ENCODE results near the gene CTSD. TPM values are rescaled to one million over a fixed set of nuclear protein-coding genes. Genes with fewer than 3 reads are reported as not detected.

Gene CTSD
- total RNA-seq, 1 donor from 2014 or later, result 650 TPM

DNA sequence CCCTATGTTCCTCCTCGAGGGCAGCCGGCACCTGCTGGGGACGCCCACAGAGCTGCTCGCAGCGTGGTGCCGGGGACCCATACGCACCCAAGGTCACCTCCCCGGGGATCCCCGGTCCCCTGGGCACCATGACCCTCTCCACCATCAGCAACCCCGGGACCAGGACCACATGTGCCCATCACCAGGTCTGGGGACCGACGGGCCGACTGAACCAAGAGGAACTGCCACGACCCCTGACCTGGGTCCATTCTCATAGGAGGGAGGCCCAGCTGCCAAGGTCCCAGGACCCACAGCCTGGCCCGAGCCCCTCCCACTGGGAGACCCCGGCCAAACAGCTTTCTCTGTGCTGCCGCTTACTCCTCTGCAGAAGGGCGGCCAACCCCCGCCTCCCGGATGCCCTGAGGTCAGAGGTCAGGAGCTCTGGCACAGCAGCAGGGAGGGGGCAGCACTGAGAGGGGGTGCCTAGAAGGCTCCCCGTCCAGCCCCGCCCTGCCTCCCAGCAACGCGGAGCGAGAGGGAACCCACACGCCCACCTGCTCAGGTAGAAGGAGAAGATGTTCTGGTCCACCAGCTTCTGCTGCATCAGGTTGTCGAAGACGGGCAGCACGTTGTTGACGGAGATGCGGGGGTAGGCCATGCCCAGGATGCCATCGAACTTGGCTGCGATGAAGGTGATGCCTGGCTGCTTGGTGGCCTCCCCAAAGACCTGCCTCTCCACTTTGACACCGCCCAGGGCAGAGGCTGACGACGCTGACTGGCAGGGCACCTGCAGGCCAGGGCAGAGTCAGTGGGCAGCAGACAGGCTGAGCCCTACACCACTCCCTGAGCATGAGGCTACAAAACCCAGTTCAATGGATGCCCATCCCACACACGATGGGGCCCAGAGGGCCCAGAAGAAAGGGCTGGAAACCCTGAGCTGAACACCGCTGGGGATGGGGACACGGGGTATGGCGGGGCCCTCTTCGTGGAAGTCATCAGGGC is 6.6 kb downstream of the CTSD start:
- no peak for DNase-seq (ENCODE audit: low read depth)

DNA sequence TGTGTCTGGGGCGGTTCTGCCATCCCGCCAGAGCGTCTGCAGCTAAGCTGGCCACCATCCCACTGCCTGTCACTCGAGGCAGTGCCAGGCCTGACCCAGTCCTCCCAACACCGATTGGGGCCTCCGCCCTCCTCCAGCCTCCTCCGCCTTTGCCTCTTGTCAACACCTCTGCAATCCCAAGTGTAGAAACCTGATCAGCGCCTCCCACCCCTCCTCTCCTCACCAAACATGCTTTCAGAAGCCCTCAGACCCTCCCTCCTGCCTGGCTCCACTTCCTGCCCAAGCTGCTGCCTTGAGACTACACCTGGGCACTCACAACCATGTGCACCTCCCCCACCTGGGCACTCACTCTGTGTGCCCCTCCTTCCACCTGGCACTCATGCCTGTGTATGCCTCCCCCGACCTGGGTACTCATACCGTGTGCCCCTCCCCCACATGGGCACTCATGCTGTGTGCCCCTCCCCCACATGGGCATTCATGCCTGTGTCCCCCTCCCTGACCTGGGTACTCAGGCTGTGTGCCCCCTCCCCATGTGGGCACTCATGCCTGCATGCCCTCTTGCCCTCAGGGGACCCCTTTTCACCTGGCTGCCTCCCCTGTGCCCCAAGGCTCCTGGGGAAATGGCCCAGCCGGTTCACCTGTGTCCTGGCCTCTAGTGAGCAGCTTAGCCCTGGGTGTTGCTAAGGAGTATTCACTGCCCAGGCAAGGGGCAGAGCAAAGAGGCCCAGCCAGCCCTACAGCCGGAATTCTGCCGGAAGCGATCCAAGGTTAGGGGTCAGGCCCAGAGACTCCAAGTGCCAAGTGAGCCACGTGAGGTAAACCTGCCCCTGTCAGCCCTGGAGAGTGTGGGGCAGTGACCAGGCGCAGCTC is 7.8 kb downstream of the CTSD start:
- DNase-seq (ENCODE audit: low read depth), result no peak

DNA sequence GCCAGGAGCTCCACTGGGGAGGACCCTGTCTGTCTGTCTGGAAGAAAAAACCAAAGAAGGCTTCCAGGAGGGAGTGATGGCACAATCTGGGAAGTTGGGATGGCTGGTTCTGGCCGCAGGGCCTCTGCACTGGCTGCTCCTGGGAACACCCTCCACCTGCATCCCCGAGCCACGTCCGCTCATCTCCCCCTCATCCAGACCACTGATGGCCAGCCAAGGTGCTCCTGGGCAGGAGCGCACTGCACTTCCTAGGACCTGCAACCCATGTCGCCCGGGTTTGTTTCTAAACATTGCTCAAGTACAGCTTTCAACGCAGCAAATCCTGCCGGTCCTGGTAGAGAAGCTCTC is 8.4 kb downstream of the CTSD start:
- DNase-seq (ENCODE audit: low read depth), result no peak

DNA sequence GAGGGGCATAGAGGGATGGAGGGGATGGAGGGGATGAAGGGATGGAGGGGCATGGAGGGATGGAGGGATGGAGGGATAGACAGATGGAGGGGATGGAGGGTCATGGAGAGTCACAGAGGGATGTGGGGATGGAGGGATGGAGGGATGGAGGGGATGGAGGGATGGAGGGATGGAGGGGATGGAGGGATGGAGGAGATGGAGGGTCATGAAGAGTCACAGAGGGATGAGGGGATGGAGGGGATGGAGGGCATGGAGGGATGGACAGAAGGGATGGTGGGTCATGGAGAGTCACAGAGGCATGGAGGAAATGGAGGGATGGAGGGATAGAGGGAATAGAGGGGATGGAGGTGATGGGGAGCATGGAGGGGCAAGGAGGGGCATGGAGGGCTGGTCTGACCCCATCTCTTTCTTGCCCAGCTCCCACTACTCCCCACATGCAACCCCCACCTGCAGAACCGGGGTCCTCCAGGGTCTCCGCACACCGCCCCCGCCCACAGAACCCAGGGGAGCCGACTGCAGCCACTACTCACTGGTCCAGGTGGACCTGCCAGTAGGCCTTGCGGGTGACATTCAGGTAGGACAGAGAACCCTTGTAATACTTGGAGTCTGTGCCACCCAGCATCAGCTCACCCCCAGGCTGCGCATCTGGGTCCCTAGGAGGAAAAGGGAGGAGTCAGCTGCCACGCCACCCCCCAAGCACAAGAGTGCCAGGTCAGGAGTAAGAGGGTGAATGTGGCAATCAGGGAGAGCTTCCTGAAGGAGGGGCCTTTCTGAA is 9.2 kb downstream of the CTSD start:
- DNase-seq (ENCODE audit: low read depth), result no peak

DNA sequence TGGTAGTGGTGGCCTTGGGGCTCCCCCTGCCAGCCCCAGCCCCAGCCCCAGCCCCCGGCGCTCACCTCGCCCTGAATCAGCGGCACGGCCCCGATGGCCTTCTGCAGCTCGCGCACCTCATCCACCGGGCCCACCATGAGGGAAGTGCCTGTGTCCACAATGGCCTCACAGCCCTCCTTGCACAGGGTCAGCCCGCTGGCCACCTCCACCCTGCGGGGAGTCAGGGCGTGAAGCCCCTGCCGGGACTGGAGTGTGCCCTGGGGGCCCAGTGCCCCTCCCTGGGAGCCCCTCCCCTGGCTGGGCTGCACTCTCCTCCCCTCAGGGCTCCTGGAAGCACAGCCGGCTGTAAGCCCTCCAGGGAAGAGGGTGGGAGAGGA is 9.8 kb downstream of the CTSD start:
- no peak for DNase-seq (ENCODE audit: low read depth)

DNA sequence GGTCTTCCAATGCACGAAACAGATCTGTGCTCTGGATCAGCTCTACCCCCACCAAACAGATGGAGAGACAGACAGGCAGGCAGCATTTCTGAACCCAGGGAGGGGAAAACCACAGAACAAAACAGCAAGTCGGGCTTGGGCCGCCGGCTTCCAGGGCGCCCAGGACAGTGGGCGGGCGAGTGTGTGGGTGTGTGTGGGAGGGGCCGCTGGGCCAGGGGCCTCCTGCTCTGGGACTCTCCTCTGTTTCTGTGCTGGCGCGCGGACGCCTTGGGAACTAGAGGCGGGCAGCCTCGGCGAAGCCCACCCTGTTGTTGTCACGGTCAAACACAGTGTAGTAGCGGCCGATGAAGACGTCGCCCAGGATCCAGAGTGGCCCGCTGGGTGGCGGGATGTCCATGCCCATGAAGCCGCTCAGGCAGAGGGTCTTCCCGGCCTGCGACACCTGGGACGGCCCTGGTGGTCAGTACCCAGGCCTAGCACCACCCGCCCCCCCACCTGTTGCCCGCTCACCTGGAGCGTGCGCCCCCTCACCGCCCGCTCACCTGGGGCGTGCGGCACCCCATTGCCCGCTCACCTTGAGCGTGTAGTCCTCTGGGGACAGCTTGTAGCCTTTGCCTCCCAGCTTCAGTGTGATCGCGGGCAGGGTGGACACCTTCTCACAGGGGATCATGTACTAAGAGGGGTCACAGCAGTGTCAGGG is 10.3 kb downstream of the CTSD start:
- DNase-seq (ENCODE audit: low read depth), result no peak

DNA sequence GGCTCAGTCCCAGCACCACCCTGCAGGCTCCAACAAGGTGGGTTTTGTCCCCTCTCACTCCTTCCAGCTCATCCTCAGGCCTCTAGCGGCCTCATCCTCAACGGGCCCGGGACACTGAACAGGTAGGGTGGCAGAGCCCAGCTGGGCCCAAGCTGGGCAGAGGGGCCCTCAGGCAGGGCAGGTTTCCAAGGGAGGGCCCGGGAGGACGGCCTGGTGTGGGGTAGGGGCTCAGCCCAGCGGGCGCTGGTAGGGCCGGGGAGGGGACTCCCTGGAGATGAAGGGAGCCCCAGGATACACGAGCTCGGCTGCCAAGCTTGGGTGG is 10.9 kb downstream of the CTSD start:
- DNase-seq (ENCODE audit: low read depth), result no peak

DNA sequence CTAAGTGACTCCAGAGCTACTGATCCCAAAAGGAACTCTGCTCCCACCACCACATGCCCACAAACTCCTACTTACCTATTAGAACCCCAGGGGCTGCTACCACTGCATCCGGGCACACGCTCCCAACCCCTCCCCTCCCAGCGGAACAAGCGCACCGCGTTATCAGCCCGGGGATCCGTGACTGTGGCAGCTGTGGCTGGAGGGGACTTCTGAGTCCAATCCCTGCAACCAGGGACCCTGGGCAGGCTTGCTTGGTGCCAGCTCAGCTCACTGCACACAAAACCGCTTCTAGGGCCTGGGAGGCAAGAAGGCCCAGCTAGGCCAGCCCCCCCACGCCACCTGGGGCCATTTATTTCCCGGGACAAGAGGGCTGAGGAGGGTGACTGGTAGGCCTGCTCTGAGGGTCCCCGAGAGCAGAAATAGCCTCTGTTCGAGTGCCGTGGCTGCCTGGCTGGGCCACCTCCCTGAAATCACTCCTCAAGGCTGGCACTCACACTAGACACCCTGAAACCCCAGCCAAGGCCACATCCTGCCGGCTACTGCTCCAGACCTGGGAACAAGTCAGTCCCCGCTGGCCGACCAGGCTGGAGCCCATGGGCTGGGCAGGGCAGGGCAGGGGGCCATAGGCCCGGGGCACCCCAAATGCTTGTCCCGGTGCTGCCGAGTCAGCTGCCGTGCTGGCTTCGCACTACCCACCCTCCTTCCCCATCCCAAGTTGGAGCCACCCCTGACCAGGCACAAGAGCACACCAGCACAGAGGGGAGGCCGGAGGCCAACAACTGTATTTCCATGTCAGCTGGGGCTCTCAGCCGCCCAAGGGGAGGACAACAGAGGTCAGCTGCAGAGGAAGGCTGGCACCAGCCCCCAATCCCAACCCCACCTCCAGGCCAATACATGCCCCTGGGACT is 11.5 kb downstream of the CTSD start:
- no peak for DNase-seq (ENCODE audit: low read depth)

DNA sequence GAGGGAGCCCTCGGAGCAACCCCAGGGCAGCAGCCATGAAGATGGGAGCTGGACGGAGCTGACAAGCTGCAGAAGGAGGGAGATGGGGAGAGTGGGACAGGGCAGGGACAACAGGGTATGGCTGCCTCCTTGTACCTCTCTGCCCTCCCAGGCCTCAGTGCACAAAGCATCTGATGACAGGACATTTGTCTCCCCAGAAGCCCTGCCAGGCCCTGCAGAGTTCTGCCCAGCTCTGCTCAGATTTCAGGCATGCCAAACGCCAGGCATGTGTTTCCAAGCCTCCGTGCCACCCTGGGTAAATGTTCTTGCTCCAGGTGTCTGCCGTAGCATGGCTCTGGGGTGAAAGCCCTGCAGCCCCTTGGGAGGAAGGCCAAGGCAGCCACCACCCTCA is 12.2 kb downstream of the CTSD start:
- DNase-seq (ENCODE audit: low read depth), result peak; percentile 61

DNA sequence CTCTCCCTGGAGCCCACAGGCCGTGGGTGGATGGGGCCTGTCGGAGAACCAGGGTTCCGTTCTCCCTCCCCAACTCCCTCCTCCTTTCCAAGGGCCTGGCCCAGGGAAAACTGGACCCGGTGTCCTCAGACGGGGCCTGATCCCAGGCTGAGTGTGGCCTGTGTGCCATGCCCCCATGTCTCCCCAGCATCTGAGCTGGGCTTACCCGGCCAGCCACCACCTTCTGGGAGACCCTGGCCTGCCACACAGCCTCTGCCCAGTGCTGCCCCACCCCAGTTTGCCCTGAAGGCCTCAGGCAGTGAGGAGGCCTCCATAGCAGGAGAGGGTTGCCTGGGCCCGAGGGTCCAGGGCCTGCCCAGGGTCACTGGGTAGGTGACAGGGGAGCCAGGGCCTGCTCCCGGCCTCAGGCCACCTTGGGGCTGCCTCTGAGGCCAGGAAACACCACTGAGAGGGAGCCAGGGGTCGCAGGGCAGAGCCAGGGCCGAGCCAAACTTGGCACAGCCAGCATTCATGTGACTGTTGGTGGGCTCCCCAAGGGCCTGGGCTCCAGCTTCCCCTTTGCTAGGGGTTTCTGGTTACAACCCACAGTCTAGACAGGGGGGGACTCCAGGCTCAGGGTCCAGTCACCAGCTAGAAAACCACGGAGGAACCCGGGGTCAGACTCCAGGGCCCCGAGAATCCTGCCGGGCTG is 12.7 kb downstream of the CTSD start:
- peak; percentile 51 for DNase-seq (ENCODE audit: low read depth)

DNA sequence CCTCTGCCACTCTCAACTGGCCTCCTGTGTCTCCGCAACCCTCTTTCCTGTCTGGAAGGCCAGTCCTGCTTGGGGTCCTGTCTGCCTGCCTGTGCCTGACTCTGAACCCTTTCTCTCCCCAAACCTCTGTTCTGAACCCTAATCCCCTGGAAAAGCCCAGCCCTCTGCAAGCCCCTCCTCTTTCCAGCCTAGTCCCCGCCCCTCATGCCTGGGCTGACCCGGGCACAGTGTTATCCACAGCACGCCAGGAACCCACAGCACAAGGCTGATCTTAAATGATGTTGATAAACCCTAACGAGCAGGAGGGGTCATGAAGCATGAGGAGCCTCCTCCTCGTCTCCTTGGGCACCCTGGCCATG is 13.3 kb downstream of the CTSD start, which contains the start of gene IFITM10:
Gene IFITM10 (minus strand): TSS at position 115 of the 359 bp plus-strand sequence. CDS start 153 bp downstream, outside the sequence.
- peak; percentile 73 for DNase-seq (ENCODE audit: low read depth)

DNA sequence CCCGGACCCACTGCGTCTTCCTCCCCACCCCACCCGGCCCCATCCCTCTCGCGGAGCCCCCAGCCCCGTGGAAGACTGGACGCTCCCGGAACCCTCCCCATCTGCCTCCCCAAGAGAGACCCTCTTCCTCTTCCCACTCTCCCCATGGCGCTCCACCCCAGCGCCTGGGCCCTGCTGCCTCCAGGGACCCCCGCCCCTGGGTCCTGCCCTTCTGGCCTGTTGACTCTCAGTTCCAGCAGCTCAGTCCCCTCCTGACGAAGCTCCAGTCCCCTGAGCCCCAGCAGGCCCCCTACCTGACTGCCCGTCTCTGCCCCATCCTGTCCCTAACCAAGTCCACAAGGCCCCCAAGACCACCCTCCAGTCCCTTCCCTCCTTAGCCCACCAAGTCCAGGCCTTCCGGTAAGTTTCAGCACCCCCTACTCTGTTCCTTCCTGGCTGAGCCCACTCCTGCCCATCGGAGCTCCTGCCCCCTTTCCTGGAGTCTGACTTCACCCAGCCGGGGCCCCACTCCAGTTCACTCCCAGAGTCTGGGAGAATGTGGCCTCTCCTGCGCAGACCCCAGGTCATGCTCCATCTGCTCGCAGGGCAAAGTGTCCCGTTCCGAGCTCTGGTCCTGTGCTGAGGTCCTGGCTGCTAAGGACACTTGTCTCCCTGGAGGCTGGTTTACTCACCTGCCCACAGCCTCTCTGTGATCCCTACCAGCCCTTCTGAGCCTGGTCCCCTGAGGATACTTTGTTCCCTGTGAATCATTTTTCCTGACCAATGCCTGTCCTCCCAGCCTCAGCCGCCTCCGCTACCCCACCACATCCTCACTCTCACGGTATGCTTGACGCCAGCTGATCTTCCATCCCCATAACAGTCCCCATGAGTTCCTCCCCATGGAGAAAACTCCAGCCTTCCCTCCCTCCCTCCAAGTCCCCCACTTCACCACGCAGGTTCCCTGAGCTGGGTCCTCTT is 14.1 kb downstream of the CTSD start:
- DNase-seq (ENCODE audit: low read depth), result peak; percentile 95

DNA sequence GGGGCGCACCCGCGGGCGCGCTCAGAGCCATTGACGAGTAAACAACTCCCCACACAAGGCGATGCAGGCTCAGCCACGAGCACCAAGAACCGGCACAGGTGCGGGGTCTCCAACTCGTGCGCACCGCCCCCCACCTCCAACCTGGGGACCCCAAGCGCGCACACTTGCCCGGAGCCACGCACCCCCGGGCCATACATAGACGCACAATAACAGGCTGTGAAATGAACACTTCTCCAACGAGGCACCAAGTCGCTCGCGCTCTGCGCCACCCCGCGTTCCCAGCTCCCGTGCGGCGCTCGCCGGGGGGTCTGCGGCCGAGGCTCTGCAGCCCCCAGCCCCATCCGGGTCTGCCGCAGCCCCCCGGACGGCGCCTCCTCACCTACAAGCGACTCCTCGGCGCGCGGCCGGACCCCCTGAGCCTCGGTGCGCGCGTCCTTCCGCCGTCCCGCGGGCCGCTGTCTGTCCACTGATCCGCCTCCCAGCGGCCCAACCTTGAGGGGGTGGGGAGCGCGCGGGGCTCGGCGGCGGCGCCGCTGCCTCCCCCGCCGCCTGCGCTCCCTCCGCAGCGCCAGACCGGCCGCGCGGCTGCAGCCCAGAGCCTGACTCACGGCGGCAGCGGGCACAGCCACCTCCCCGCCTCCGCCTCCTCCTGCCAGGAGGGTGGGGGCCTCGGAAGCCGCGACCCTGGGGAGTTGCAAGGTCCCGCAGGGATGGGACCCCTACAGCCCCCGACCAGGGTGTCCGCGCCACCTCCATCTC is 14.9 kb downstream of the CTSD start:
- DNase-seq (ENCODE audit: low read depth), result peak; percentile 64

DNA sequence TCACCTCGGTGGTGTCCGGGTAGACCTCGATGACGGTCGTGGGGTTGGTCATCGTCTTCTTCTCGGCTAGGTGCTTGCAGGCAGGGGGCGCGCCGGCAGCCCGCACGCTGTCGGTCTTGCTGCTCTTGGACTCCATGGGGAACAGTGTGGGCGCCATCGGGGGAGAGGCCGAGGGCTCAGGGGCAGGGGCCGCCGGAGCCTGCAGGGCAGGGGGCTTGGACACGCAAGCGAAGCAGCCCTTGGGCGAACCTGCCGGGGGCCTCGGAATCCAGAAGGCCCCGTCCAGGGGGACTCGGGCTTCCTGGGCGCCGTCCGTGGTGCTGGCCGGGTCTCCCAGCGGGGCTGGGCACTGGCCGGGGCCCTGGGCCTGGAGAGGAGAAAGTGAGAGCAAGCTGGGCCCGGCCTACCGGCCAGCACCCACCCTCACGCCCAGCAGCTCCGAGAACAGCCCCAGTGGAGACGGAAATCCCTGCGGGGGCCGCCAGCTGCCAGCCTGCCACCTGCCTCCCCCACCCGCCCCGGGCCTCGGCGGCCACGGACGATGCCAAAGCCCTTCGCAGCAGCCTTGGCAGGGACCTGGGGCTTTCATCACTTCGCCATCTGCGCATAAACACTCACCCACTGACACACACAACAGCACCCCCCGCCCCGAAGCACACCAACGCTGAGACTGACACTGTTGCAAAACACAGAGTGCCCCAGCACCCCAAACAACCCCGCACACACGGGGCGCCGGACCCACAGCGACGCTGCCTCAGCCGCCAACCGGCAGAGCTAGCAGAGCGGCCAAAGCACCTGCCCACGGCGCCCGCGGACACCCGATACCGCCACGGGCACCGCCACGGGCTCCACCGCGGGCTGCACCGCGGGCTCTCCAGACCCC is 15.7 kb downstream of the CTSD start:
- peak; percentile 63 for DNase-seq (ENCODE audit: low read depth)

DNA sequence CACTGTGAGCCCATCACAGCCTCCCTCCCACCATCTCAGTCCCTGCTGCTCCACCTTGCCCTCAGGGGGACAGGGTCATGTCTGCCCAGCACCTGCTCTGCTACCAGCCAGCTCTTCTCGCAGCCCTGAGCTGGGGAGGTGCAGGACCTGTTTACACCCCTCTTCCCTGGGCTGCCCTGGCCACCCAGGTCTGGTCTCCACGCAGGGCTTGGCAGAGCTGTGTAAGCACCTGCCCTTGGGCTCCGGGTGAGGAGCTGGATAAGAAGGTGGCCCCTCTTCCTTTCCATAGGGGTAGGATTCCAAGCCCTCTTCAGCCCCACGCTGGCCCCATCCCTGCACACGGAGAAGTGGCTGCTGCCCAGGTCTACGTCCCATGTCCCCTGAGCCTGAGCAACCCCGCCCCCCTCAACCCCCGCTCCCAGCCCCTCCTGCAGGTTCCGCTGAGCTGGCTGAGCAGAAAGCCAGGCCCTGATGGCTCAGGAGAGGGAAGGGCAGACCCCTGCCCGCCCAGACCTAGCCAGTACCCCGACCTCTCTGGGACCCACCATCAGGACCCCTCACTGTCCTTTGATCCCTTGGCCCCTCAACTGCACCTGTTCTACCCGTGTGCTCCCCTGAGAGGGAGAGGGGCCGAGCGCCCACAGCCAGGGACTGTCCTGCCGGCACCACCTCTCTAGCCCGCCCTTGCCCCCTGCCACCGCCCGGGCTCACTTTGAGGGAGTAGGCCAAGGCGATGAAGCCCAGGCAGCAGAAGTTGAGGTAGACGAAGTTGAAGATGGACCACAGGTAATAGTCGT is 16.6 kb downstream of the CTSD start:
- DNase-seq (ENCODE audit: low read depth), result no peak
